HG03095 (cell line): ENCODE data around the gene ACOX2.

ENCODE experiments used
- ATAC-seq: cut with Tn5 transposase; IDR thresholded peaks from one replicate; pipeline ENCODE4 v1.9.1; 2021; ENCODE audit warnings: moderate library complexity; ENCODE audit not compliant: unreplicated experiment

ACOX2 gene

GRCh38 chr3:58514405-58514804, 22.6 kb downstream of the ACOX2 start:
- ATAC-seq = no peak

- ATAC-seq = no peak
Observed at GRCh38 chr3:58508437-58508836, 28.6 kb downstream of the ACOX2 start.

- no peak for ATAC-seq
Observed at GRCh38 chr3:58507356-58508078, 29.5 kb downstream of the ACOX2 start.

- no peak for ATAC-seq
Observed at GRCh38 chr3:58502872-58503271, 34.1 kb downstream of the ACOX2 start.

GRCh38 chr3:58497097-58497496, 39.9 kb downstream of the ACOX2 start:
- no peak for ATAC-seq

- ATAC-seq = no peak
Observed at GRCh38 chr3:58496206-58496857, 40.7 kb downstream of the ACOX2 start.

GRCh38 chr3:58495101-58495500, 41.9 kb downstream of the ACOX2 start:
- ATAC-seq = no peak

GRCh38 chr3:58494107-58494506, 42.9 kb downstream of the ACOX2 start:
- ATAC-seq = no peak

GRCh38 chr3:58492494-58492905, 44.5 kb downstream of the ACOX2 start:
- ATAC-seq = no peak

GRCh38 chr3:58491506-58492402, 45.2 kb downstream of the ACOX2 start, which contains the start of gene KCTD6:
TSS of gene KCTD6 (plus strand) at chr3:58492096. CDS start at chr3:58498756, 6,660 bp downstream.
- peak; percentile 93 for ATAC-seq

GRCh38 chr3:58490860-58491501, 46.0 kb downstream of the ACOX2 start:
- no peak for ATAC-seq

GRCh38 chr3:58488967-58489366, 48.0 kb downstream of the ACOX2 start:
- no peak for ATAC-seq

GRCh38 chr3:58487140-58487886, 49.7 kb downstream of the ACOX2 start:
- ATAC-seq = no peak

- no peak for ATAC-seq
Observed at GRCh38 chr3:58485801-58486435, 51.1 kb downstream of the ACOX2 start.

GRCh38 chr3:58484722-58485069, 52.3 kb downstream of the ACOX2 start:
- ATAC-seq = no peak

- no peak for ATAC-seq
Observed at GRCh38 chr3:58484045-58484721, 52.8 kb downstream of the ACOX2 start.

GRCh38 chr3:58482917-58483636, 53.9 kb downstream of the ACOX2 start:
- no peak for ATAC-seq

GRCh38 chr3:58480309-58480708, 56.7 kb downstream of the ACOX2 start:
- ATAC-seq = no peak

- ATAC-seq = no peak
Observed at GRCh38 chr3:58478781-58479180, 58.2 kb downstream of the ACOX2 start.
